HepG2 (cell line): ENCODE results near the gene SLC29A1. TPM values are rescaled to one million over a fixed set of nuclear protein-coding genes. Genes with fewer than 3 reads are reported as not detected.

ENCODE experiments used
- FOXM1 ChIP-seq: sonication (generic); formaldehyde crosslinking; IDR thresholded peaks from 2 replicates; pipeline ENCODE4 v1.5.0; 2020; ENCODE audit warnings: missing genetic modification reagents
- GABPB1 ChIP-seq: IDR thresholded peaks from 2 replicates; pipeline ENCODE4 v1.6.1; 2016; ENCODE audit warnings: mild to moderate bottlenecking, missing genetic modification reagents, moderate library complexity, missing compliant biosample characterization
- HBP1 ChIP-seq: IDR thresholded peaks from 2 replicates; pipeline ENCODE4 v1.6.1; 2016; ENCODE audit warnings: low read depth, control low read depth
- MED13 ChIP-seq: sonication (generic); formaldehyde crosslinking; IDR thresholded peaks from 2 replicates; pipeline ENCODE4 v1.5.0; 2020; ENCODE audit warnings: missing genetic modification reagents
- PRMT3 ChIP-seq: sonication (generic); formaldehyde crosslinking; IDR thresholded peaks from 2 replicates; pipeline ENCODE4 v1.8.1; 2022; ENCODE audit warnings: low read depth, mild to moderate bottlenecking, moderate library complexity, missing genetic modification reagents, borderline replicate concordance
- SMAD9 ChIP-seq: sonication (generic); formaldehyde crosslinking; IDR thresholded peaks from 2 replicates; pipeline ENCODE4 v1.5.1; 2020; ENCODE audit warnings: mild to moderate bottlenecking, missing genetic modification reagents
- SRSF1 ChIP-seq: fragments of 200-400 bp; formaldehyde crosslinking; optimal IDR thresholded peaks from 2 replicates; pipeline ENCODE3; 2017; ENCODE audit warnings: mild to moderate bottlenecking, low read depth, low read length, moderate library complexity
- TOE1 ChIP-seq: sonication (generic); formaldehyde crosslinking; IDR thresholded peaks from 2 replicates; pipeline ENCODE4 v1.4.0; 2020; ENCODE audit warnings: mild to moderate bottlenecking, missing genetic modification reagents
- ZFAT ChIP-seq: sonication (generic); formaldehyde crosslinking; conservative IDR thresholded peaks from 2 replicates; pipeline ENCODE4 v1.8.1; 2023; ENCODE audit warnings: missing genetic modification reagents, inconsistent platforms
- ZNF24 ChIP-seq: fragments of 450-650 bp; IDR thresholded peaks from 2 replicates; pipeline ENCODE4 v1.6.1; 2017; ENCODE audit warnings: antibody characterized with exemption, mild to moderate bottlenecking
- ZNF407 ChIP-seq: sonication (generic); formaldehyde crosslinking; IDR thresholded peaks from one replicate; pipeline ENCODE4 v1.5.1; 2020; ENCODE audit warnings: mild to moderate bottlenecking, missing genetic modification reagents; ENCODE audit errors: not compliant biosample characterization
- ZNF501 ChIP-seq: sonication (generic); formaldehyde crosslinking; IDR thresholded peaks from 2 replicates; pipeline ENCODE4 v1.5.1; 2020; ENCODE audit warnings: mild to moderate bottlenecking, moderate library complexity, missing genetic modification reagents
- ZNF652 ChIP-seq: IDR thresholded peaks from 2 replicates; pipeline ENCODE4 v1.6.1; 2016; ENCODE audit warnings: low read depth, borderline replicate concordance
- polyA plus RNA-seq, 8 experiments: library from polyadenylated mRNA; depleted of rRNA in 3 of 8; stranded (reverse) in 7 of 8; unstranded in 1 of 8; fragments of >200 nt; fragmentation: Illumina TruSeq in 4 of 8; extraction: Trizol in 4 of 8; gene quantifications; 2 replicates each; pipeline versions ENCODE4 v1.2.1 to v1.2.3, GENCODE V29; 2011 to 2016; ENCODE audit warnings: low read depth in 4 of 8, missing spikeins in 1 of 8, mixed read lengths in 1 of 8; ENCODE audit not compliant: insufficient read depth in 1 of 8
- total RNA-seq, 5 experiments: library from RNA; depleted of rRNA; stranded (reverse); fragments of >200 nt; fragmentation: Illumina TruSeq; extraction: Trizol; gene quantifications; 2 replicates each; pipeline ENCODE4 v1.2.3, GENCODE V29; 2016; ENCODE audit warnings: low read depth in 1 of 5
- TF ChIP-seq, protein P1 (sequence below): IDR thresholded peaks from 2 replicates; pipeline ENCODE4 v1.6.1; 2012; ENCODE audit warnings: low read depth, low read length, improper control_type of control experiment
- TF ChIP-seq, protein P2 (sequence below): sonication (generic); formaldehyde crosslinking; IDR thresholded peaks from 2 replicates; pipeline ENCODE4 v1.4.0; 2020; ENCODE audit warnings: mild to moderate bottlenecking, missing genetic modification reagents

The SLC29A1 gene
- total and polyA plus RNA-seq, 2 of the 13 experiments (the other 11 are each of a cell fraction or from before 2014, with no cell fraction given), result 43.2 to 106 TPM

GRCh38 chr6:44265007-44265721 is 41.8 kb downstream of the SLC29A1 start, which contains the start of gene NFKBIE (continued):
- no peak for TF ChIP-seq ZNF501 (CRISPR knock-in tag)
- TF ChIP-seq PRMT3, result no peak; the same call in 1 of the 2 replicates
- TF ChIP-seq SRSF1, result peak; percentile 98
- TF ChIP-seq ZNF407, result no peak
- no peak for TF ChIP-seq ZFAT (CRISPR knock-in tag)
- TF ChIP-seq, protein P1, sequence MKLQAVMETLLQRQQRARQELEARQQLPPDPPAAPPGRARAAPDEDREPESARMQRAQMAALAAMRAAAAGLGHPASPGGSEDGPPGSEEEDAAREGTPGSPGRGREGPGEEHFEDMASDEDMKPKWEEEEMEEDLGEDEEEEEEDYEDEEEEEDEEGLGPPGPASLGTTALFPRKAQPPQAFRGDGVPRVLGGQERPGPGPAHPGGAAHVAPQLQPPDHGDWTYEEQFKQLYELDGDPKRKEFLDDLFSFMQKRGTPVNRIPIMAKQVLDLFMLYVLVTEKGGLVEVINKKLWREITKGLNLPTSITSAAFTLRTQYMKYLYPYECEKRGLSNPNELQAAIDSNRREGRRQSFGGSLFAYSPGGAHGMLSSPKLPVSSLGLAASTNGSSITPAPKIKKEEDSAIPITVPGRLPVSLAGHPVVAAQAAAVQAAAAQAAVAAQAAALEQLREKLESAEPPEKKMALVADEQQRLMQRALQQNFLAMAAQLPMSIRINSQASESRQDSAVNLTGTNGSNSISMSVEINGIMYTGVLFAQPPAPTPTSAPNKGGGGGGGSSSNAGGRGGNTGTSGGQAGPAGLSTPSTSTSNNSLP, result no peak
- TF ChIP-seq, protein P2, sequence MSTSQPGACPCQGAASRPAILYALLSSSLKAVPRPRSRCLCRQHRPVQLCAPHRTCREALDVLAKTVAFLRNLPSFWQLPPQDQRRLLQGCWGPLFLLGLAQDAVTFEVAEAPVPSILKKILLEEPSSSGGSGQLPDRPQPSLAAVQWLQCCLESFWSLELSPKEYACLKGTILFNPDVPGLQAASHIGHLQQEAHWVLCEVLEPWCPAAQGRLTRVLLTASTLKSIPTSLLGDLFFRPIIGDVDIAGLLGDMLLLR (CRISPR knock-in tag), result peak; percentile 61; the same call in 1 of the 2 replicates
- 0 out of 2 replicates have a peak, but pooled peaks have one; percentile 10 for TF ChIP-seq FOXM1 (CRISPR knock-in tag)
- TF ChIP-seq MED13 (CRISPR knock-in tag), result no peak
- no peak for TF ChIP-seq HBP1
- peak; percentile 83 for TF ChIP-seq GABPB1 (CRISPR knock-in tag)
- TF ChIP-seq SMAD9 (CRISPR knock-in tag), result 0 out of 2 replicates have a peak, but pooled peaks have one; percentile 84
- TF ChIP-seq ZNF24, result no peak
- no peak for TF ChIP-seq TOE1
- TF ChIP-seq ZNF652, result no peak; the same call in 1 of the 2 replicates
